Measurements from ENCODE around the gene SPCS1. TPM values are rescaled to one million over a fixed set of nuclear protein-coding genes. Genes with fewer than 3 reads are reported as not detected.
A peak's percentile ranks its signal among the peaks of the same experiment; 100 is the strongest.

SPCS1 gene
- total RNA-seq, 1 experiment from 2014 or later = 93.2 TPM

GRCh38 chr3:52694528-52695189, 11.2 kb upstream of the SPCS1 start:
- POLR2A ChIA-PET = no interaction called here
- Histone ChIP-seq H3K9me3 (ENCODE audit: control insufficient read depth, insufficient read depth, low read depth, low read length) (no peaks in the 10 kb centered on the region), H3K27me3 (ENCODE audit: control insufficient read depth, insufficient read depth, low read length) (no peaks in the 10 kb centered on the region), H3K36me3 (ENCODE audit: control insufficient read depth, insufficient read depth, low read length) (peaks cover 37% of the 10 kb centered on the region), H3K4me3 (ENCODE audit: low read depth in 2 of 2, low read length in 2 of 2) (no peak overlapping the region), H3K4me1 (ENCODE audit: control insufficient read depth, insufficient read depth, low read length) (no peaks in the 10 kb centered on the region), H3K27ac (ENCODE audit: low read length) (no peak overlapping the region)
- in situ Hi-C loops (cut with HindIII; ENCODE audit: low pct_unique_long_range_greater_than_20kb, low sequenced_read_pairs) (no loop called here), intact Hi-C loops (cut with micrococcal nuclease; ENCODE audit: unreplicated experiment) (no loop called here)
- TF ChIP-seq, protein P1, sequence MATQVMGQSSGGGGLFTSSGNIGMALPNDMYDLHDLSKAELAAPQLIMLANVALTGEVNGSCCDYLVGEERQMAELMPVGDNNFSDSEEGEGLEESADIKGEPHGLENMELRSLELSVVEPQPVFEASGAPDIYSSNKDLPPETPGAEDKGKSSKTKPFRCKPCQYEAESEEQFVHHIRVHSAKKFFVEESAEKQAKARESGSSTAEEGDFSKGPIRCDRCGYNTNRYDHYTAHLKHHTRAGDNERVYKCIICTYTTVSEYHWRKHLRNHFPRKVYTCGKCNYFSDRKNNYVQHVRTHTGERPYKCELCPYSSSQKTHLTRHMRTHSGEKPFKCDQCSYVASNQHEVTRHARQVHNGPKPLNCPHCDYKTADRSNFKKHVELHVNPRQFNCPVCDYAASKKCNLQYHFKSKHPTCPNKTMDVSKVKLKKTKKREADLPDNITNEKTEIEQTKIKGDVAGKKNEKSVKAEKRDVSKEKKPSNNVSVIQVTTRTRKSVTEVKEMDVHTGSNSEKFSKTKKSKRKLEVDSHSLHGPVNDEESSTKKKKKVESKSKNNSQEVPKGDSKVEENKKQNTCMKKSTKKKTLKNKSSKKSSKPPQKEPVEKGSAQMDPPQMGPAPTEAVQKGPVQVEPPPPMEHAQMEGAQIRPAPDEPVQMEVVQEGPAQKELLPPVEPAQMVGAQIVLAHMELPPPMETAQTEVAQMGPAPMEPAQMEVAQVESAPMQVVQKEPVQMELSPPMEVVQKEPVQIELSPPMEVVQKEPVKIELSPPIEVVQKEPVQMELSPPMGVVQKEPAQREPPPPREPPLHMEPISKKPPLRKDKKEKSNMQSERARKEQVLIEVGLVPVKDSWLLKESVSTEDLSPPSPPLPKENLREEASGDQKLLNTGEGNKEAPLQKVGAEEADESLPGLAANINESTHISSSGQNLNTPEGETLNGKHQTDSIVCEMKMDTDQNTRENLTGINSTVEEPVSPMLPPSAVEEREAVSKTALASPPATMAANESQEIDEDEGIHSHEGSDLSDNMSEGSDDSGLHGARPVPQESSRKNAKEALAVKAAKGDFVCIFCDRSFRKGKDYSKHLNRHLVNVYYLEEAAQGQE (IDR thresholded peaks at IDR 0.05; ENCODE audit: insufficient read depth in 1 of 2, low read depth in 2 of 2, low read length in 1 of 2) = no peak
- no peak for TF ChIP-seq CTCF (IDR thresholded peaks at IDR 0.05)
- TF ChIP-seq TCF7L2 (IDR thresholded peaks at IDR 0.05; ENCODE audit: low read depth, low read length) = no peak
- TF ChIP-seq POLR2AphosphoS5 (IDR thresholded peaks at IDR 0.05; ENCODE audit: low read depth, low read length) = no peak; the same call in 1 of the 2 replicates
- TF ChIP-seq SIN3A (IDR thresholded peaks at IDR 0.05; ENCODE audit: borderline replicate concordance, insufficient read depth, low read depth, low read length) = no peak
- no peak for DNase-seq (ENCODE audit: low read depth, low spot score)
- BruUV-seq (replicated peaks) = TSS peak; percentile 72
- ATAC-seq = no peak
- CTCF ChIA-PET = no interaction called here

DNA sequence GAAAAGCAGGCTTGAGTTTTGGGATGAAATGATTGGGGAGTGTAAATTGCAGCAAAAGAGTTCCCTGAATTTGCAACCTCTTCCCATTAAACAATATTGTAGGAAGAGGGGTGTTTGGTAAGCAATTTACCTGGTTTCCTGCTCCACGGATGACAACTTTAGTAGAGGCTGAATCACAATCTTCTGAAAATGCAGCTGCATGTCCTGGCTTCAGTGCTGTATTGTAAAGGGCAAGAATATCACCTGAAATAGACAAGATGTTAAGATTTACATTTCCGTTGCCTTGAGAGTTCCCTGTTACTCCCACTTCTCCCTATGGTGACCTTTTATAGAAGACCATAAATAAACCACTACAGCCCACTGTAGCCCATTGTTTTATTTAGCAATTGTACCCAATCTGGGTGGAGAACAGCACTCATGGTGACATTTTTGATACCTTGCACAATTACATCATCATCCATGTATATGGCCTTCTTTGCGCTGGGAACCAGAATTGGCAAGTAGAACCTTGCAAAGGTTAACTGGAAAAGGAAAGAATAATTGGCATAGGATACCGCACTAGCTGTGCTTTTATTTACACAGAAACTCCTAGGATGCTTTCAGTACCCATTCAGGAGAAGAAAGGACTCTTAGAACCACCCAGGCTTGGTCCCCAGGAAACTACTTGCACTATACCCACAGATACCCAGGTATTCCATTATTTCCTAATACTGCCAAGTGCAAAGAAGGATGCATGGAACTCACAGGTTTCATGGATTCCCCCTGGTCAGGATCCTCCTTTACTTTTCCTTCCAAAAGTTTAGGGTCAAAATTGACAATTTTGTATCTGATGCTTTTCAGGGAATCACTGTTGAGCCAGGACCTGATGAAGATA, 9.9 kb upstream of the SPCS1 start:
- Histone ChIP-seq H3K9me3 (ENCODE audit: control insufficient read depth, insufficient read depth, low read depth, low read length) (no peaks in the 10 kb centered on the region), H3K4me1 (ENCODE audit: control insufficient read depth, insufficient read depth, low read length) (no peaks in the 10 kb centered on the region), H3K27me3 (ENCODE audit: control insufficient read depth, insufficient read depth, low read length) (no peaks in the 10 kb centered on the region), H3K27ac (ENCODE audit: low read length) (no peak overlapping the region), H3K36me3 (ENCODE audit: control insufficient read depth, insufficient read depth, low read length) (peaks cover 32% of the 10 kb centered on the region), H3K4me3 (ENCODE audit: low read depth in 2 of 2, low read length in 2 of 2) (no peak overlapping the region)
- DNase-seq (ENCODE audit: low read depth, low spot score) (no peak), ATAC-seq (no peak; the same call in 1 of the 2 replicates)
- CTCF ChIA-PET = no interaction called here
- in situ Hi-C loops (cut with HindIII; ENCODE audit: low pct_unique_long_range_greater_than_20kb, low sequenced_read_pairs) = no loop called here
- no TSS peak for BruUV-seq (replicated peaks)
- no peak for TF ChIP-seq TCF7L2 (IDR thresholded peaks at IDR 0.05; ENCODE audit: low read depth, low read length)
- no peak for TF ChIP-seq CTCF (IDR thresholded peaks at IDR 0.05)
- no peak for TF ChIP-seq POLR2AphosphoS5 (IDR thresholded peaks at IDR 0.05; ENCODE audit: low read depth, low read length)
- no peak for TF ChIP-seq SIN3A (IDR thresholded peaks at IDR 0.05; ENCODE audit: borderline replicate concordance, insufficient read depth, low read depth, low read length)
- TF ChIP-seq, protein P1 (IDR thresholded peaks at IDR 0.05; ENCODE audit: insufficient read depth in 1 of 2, low read depth in 2 of 2, low read length in 1 of 2) = no peak
- POLR2A ChIA-PET = no interaction called here
- intact Hi-C loops (cut with micrococcal nuclease; ENCODE audit: unreplicated experiment) = no loop called here
